ENCODE results near the gene FSIP1. TPM values are rescaled to one million over a fixed set of nuclear protein-coding genes. Genes with fewer than 3 reads are reported as not detected.
A peak's percentile ranks its signal among the peaks of the same experiment; 100 is the strongest.

Gene FSIP1
- total and polyA plus RNA-seq, 3 experiments from 2014 or later, result 0.38 to 1.3 (median 0.63) TPM

- peak overlapping the region in 5 of 7 donors; percentile 38 to 83 (median 67) for H3K4me3 Mint-ChIP-seq
These were observed 203.7 kb downstream of the FSIP1 start for GRCh38 chr15:39578851-39579486.

DNA sequence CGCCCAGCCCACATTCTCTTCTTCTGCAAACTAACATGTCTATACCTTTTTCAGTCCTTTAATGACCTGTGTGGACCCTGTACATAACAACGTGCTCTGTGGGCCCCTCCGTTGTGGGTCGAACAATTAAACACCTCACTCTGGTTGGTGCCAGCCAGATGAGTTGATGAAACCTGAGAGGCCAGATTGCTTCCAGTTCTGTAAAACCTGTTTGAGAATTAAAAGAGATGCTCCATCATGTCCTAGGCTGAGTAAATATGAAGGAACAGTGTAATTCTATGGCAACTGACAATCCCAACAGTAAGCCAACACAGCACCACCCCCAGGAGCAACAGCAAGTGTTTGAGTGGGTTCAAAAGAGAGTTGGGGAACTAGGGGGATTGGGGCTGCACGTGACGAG lies 207.5 kb downstream of the FSIP1 start:
- H3K36me3 ChIP-seq (ENCODE audit: insufficient read depth, low read length), result no peaks in the 10 kb centered on the region
- no peak overlapping the region for H3K4me3 Mint-ChIP-seq
- no peak for DNase-seq
- H3K4me1 Mint-ChIP-seq, result peaks cover 5 to 11% (median 6%) of the 10 kb centered on the region in 3 donors
- H3K27ac Mint-ChIP-seq, result peak overlapping the region in 2 of 8 donors; percentile 25 to 45
- CTCF ChIA-PET, result interaction anchor here (0.6 kb wide), 1 partner anchor 111 kb away, joined by 4 read pairs; no protein-coding TSS in a partner anchor
- H3K36me3 Mint-ChIP-seq, result no peaks in the 10 kb centered on the region
- H3K4me1 ChIP-seq (ENCODE audit: insufficient read depth, low read length), result peaks cover 6% of the 10 kb centered on the region
- no peaks in the 10 kb centered on the region for H3K9me3 ChIP-seq (ENCODE audit: low read length)
- H3K27ac ChIP-seq (ENCODE audit: low read depth, low read length), result no peak overlapping the region
- H3K27me3 ChIP-seq (ENCODE audit: insufficient read depth, low read length, poor library complexity, severe bottlenecking), result peaks cover 7% of the 10 kb centered on the region
- POLR2A ChIA-PET, result no interaction called here
- no peaks in the 10 kb centered on the region for H3K9me3 Mint-ChIP-seq
- H3K4me3 ChIP-seq (ENCODE audit: low read length), result no peak overlapping the region
- peaks cover 15 to 86% of the 10 kb centered on the region in 2 donors for H3K27me3 Mint-ChIP-seq

More at GRCh38 chr15:39578851-39579486, 203.7 kb downstream of the FSIP1 start:
- DNase-seq, result no peak
- H3K27ac Mint-ChIP-seq, result no peak overlapping the region
- H3K9me3 Mint-ChIP-seq, result no peaks in the 10 kb centered on the region
- H3K4me1 Mint-ChIP-seq, result peaks cover 16 to 36% (median 26%) of the 10 kb centered on the region in 3 donors
- CTCF ChIA-PET, result interaction anchor here (0.9 to 11.2 kb wide), 7 partner anchors 85 to 762 kb away, joined by 3 to 116 read pairs (median 7); partner anchors contain the start of gene FSIP1
- Histone ChIP-seq H3K9me3 (ENCODE audit: low read length) (no peaks in the 10 kb centered on the region), H3K4me3 (ENCODE audit: low read length) (no peak overlapping the region), H3K4me1 (ENCODE audit: insufficient read depth, low read length) (peaks cover 6% of the 10 kb centered on the region), H3K27ac (ENCODE audit: low read depth, low read length) (no peak overlapping the region), H3K27me3 (ENCODE audit: insufficient read depth, low read length, poor library complexity, severe bottlenecking) (peaks cover 14% of the 10 kb centered on the region), H3K36me3 (ENCODE audit: insufficient read depth, low read length) (no peaks in the 10 kb centered on the region)
- POLR2A ChIA-PET, result no interaction called here
- no peaks in the 10 kb centered on the region for H3K36me3 Mint-ChIP-seq
- peaks cover 18 to 64% of the 10 kb centered on the region in 2 donors for H3K27me3 Mint-ChIP-seq

DNA sequence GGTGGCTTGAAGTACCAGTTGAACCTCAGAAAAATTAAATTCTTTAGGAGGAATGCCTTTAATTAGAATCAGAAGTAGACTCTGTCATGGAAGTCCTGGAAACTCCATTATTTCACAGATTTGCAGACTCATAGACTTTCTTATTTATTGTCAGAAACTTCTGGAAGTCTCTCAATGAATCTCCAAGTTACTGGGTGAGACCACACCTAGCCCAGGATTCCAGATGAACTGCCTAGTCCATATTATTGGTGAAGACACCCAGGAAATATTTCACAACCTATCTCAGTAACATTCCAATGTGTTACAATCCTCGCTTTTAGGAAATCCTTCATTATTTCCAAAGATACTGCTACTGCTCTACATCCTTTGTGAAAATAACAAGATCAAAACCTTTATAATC lies 208.2 kb downstream of the FSIP1 start:
- ChIA-PET CTCF (interaction anchor here (0.6 kb wide), 1 partner anchor 112 kb away, joined by 4 read pairs; no protein-coding TSS in a partner anchor), POLR2A (no interaction called here)
- no peaks in the 10 kb centered on the region for H3K36me3 ChIP-seq (ENCODE audit: insufficient read depth, low read length)
- peaks cover 0 to 4% (median 0%) of the 10 kb centered on the region in 3 donors for H3K4me1 Mint-ChIP-seq
- H3K4me1 ChIP-seq (ENCODE audit: insufficient read depth, low read length), result no peaks in the 10 kb centered on the region
- no peak overlapping the region for H3K4me3 ChIP-seq (ENCODE audit: low read length)
- no peaks in the 10 kb centered on the region for H3K9me3 ChIP-seq (ENCODE audit: low read length)
- no peak for DNase-seq
- H3K27ac ChIP-seq (ENCODE audit: low read depth, low read length), result no peak overlapping the region
- H3K27me3 ChIP-seq (ENCODE audit: insufficient read depth, low read length, poor library complexity, severe bottlenecking), result peaks cover 7% of the 10 kb centered on the region
- no peak overlapping the region for H3K27ac Mint-ChIP-seq
- H3K27me3 Mint-ChIP-seq, result peaks cover 12 to 87% of the 10 kb centered on the region in 2 donors
- H3K9me3 Mint-ChIP-seq, result no peaks in the 10 kb centered on the region
- H3K36me3 Mint-ChIP-seq, result no peaks in the 10 kb centered on the region
- no peak overlapping the region for H3K4me3 Mint-ChIP-seq

DNA sequence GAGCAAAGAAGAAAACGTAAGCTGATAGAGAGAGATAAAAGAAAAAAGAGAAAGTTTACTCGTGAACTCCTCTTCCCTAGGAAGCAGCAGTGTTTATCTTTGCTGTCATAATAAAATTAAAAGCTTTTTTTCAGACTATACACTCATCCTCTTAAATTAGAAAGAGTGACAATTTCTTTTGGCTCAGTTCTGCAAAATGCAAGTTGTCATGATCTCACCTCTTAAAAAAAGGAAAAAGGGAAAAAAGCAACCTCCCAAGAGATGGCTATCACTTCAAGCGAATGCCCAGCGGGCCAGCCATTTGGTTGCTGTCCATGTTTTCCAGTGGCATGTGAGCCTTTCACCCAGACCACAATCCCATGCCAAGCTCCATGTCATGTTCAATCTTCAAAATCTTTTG lies 208.8 kb downstream of the FSIP1 start:
- H3K4me3 Mint-ChIP-seq, result no peak overlapping the region

DNA sequence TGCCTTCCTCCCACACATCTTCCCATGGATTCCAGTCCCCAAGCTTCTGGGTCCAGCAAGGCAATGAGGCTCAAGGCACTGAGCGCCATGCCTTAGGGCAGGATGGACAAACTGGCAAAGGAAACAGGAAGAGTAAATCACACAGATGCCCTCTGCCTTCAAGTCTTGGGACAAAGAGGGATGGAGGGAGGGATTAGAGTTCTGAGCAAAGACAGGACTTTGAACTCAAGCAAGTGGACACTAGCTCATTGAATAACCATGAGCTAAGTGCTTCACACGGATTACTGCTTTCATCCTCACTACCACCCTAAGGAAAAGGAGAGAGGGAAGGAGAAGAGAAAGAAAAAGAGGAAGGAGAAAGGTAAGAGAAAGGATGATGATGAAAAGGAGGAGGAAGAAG lies 209.4 kb downstream of the FSIP1 start:
- H3K4me1 Mint-ChIP-seq, result no peaks in the 10 kb centered on the region
- no peaks in the 10 kb centered on the region for H3K9me3 Mint-ChIP-seq
- POLR2A ChIA-PET, result no interaction called here
- CTCF ChIA-PET, result no interaction called here
- Histone ChIP-seq H3K4me3 (ENCODE audit: low read length) (no peak overlapping the region), H3K27me3 (ENCODE audit: insufficient read depth, low read length, poor library complexity, severe bottlenecking) (peaks cover 10% of the 10 kb centered on the region), H3K4me1 (ENCODE audit: insufficient read depth, low read length) (no peaks in the 10 kb centered on the region), H3K9me3 (ENCODE audit: low read length) (no peaks in the 10 kb centered on the region), H3K27ac (ENCODE audit: low read depth, low read length) (no peak overlapping the region), H3K36me3 (ENCODE audit: insufficient read depth, low read length) (no peaks in the 10 kb centered on the region)
- peaks cover 17 to 87% of the 10 kb centered on the region in 2 donors for H3K27me3 Mint-ChIP-seq
- H3K27ac Mint-ChIP-seq, result no peak overlapping the region
- no peaks in the 10 kb centered on the region for H3K36me3 Mint-ChIP-seq
- no peak for DNase-seq
- no peak overlapping the region for H3K4me3 Mint-ChIP-seq

More for the DNA sequence above, 208.8 kb downstream of the FSIP1 start:
- H3K27ac Mint-ChIP-seq, result no peak overlapping the region
- Histone ChIP-seq H3K36me3 (ENCODE audit: insufficient read depth, low read length) (no peaks in the 10 kb centered on the region), H3K4me1 (ENCODE audit: insufficient read depth, low read length) (no peaks in the 10 kb centered on the region), H3K4me3 (ENCODE audit: low read length) (no peak overlapping the region), H3K9me3 (ENCODE audit: low read length) (no peaks in the 10 kb centered on the region), H3K27me3 (ENCODE audit: insufficient read depth, low read length, poor library complexity, severe bottlenecking) (peaks cover 10% of the 10 kb centered on the region), H3K27ac (ENCODE audit: low read depth, low read length) (no peak overlapping the region)
- H3K27me3 Mint-ChIP-seq, result peaks cover 14 to 89% of the 10 kb centered on the region in 2 donors
- POLR2A ChIA-PET, result no interaction called here
- no peaks in the 10 kb centered on the region for H3K36me3 Mint-ChIP-seq
- no peaks in the 10 kb centered on the region for H3K4me1 Mint-ChIP-seq
- CTCF ChIA-PET, result no interaction called here
- DNase-seq, result no peak
- H3K9me3 Mint-ChIP-seq, result no peaks in the 10 kb centered on the region

- Histone ChIP-seq H3K36me3 (ENCODE audit: insufficient read depth, low read length) (no peaks in the 10 kb centered on the region), H3K4me1 (ENCODE audit: insufficient read depth, low read length) (no peaks in the 10 kb centered on the region), H3K4me3 (ENCODE audit: low read length) (no peak overlapping the region), H3K27ac (ENCODE audit: low read depth, low read length) (no peak overlapping the region), H3K9me3 (ENCODE audit: low read length) (no peaks in the 10 kb centered on the region), H3K27me3 (ENCODE audit: insufficient read depth, low read length, poor library complexity, severe bottlenecking) (peaks cover 3% of the 10 kb centered on the region)
- Mint-ChIP-seq H3K4me3 (peak overlapping the region in 1 of 7 donors; percentile 19), H3K9me3 (no peaks in the 10 kb centered on the region), H3K27ac (no peak overlapping the region), H3K27me3 (peaks cover 17 to 31% of the 10 kb centered on the region in 2 donors), H3K36me3 (no peaks in the 10 kb centered on the region), H3K4me1 (no peaks in the 10 kb centered on the region)
- ChIA-PET CTCF (no interaction called here), POLR2A (no interaction called here)
- DNase-seq, result no peak
These were observed 216.8 kb downstream of the FSIP1 start for GRCh38 chr15:39565851-39566250.

- ChIA-PET CTCF (no interaction called here), POLR2A (no interaction called here)
- H3K27me3 Mint-ChIP-seq, result peaks cover 17 to 24% of the 10 kb centered on the region in 2 donors
- no peaks in the 10 kb centered on the region for H3K9me3 ChIP-seq (ENCODE audit: low read length)
- H3K27ac ChIP-seq (ENCODE audit: low read depth, low read length), result no peak overlapping the region
- H3K27ac Mint-ChIP-seq, result no peak overlapping the region
- no peak overlapping the region for H3K4me3 ChIP-seq (ENCODE audit: low read length)
- no peaks in the 10 kb centered on the region for H3K36me3 ChIP-seq (ENCODE audit: insufficient read depth, low read length)
- no peak overlapping the region for H3K4me3 Mint-ChIP-seq
- no peaks in the 10 kb centered on the region for H3K4me1 Mint-ChIP-seq
- no peak for DNase-seq
- H3K36me3 Mint-ChIP-seq, result no peaks in the 10 kb centered on the region
- H3K9me3 Mint-ChIP-seq, result no peaks in the 10 kb centered on the region
- no peaks in the 10 kb centered on the region for H3K4me1 ChIP-seq (ENCODE audit: insufficient read depth, low read length)
- H3K27me3 ChIP-seq (ENCODE audit: insufficient read depth, low read length, poor library complexity, severe bottlenecking), result peaks cover 3% of the 10 kb centered on the region
These were observed 217.5 kb downstream of the FSIP1 start for GRCh38 chr15:39564972-39565665.

GRCh38 chr15:39558421-39558820 lies 224.2 kb downstream of the FSIP1 start:
- Mint-ChIP-seq H3K27ac (no peak overlapping the region), H3K9me3 (no peaks in the 10 kb centered on the region), H3K4me3 (no peak overlapping the region), H3K4me1 (no peaks in the 10 kb centered on the region), H3K36me3 (no peaks in the 10 kb centered on the region), H3K27me3 (peaks cover 0 to 3% of the 10 kb centered on the region in 2 donors)
- no peak for DNase-seq
- ChIA-PET CTCF (interaction anchor here (1.4 kb wide), 1 partner anchor 22 kb away, joined by 3 read pairs; the partner anchor contains the start of gene THBS1), POLR2A (no interaction called here)
- Histone ChIP-seq H3K4me1 (ENCODE audit: insufficient read depth, low read length) (no peaks in the 10 kb centered on the region), H3K36me3 (ENCODE audit: insufficient read depth, low read length) (no peaks in the 10 kb centered on the region), H3K27me3 (ENCODE audit: insufficient read depth, low read length, poor library complexity, severe bottlenecking) (peaks cover 4% of the 10 kb centered on the region), H3K27ac (ENCODE audit: low read depth, low read length) (no peak overlapping the region), H3K9me3 (ENCODE audit: low read length) (no peaks in the 10 kb centered on the region), H3K4me3 (ENCODE audit: low read length) (no peak overlapping the region)

Measured in CD8-positive, alpha-beta memory T cell (primary cell).